Pancreas (tissue), 10 donors: Measurements from ENCODE around the gene ANXA3. TPM values are rescaled to one million over a fixed set of nuclear protein-coding genes. Genes with fewer than 3 reads are reported as not detected.
"Not testable (repeated sequence)": the region's sequence is repeated elsewhere in the genome, so short reads cannot be mapped to it uniquely, and the experiment has no call there.

Experiments used
- ATAC-seq, 4 donors: fragments of 200-7000 bp; cut with Tn5 transposase; one replicate each; pipeline versions ENCODE4 v1.8.0 to v1.9.1; 2020; ENCODE audit warnings: mild to moderate bottlenecking in 4 of 4, moderate library complexity in 4 of 4
- DNase-seq, 6 donors: peaks; one replicate each; pipeline ENCODE4 v3.0.0-alpha.2; 2020
- FAIRE-seq: peaks from 2 replicates; lab custom pipeline; 2012; peaks lifted over from hg19 to GRCh38; lab: Jason Lieb, UNC
- H3K27ac ChIP-seq, 4 donors: fragments of 200-600 bp; sonication (generic); 1 replicate in 3 of 4; 2 replicates in 1 of 4; pipeline versions ENCODE4 v1.5.0 to v1.8.0; 2020
- H3K27me3 ChIP-seq, 4 donors: fragments of 200-600 bp; one replicate each; pipeline ENCODE4 v1.8.0; 2021
- H3K36me3 ChIP-seq, 3 donors: fragments of 200-600 bp; sonication (generic) in 1 of 3; one replicate each; pipeline versions ENCODE4 v1.5.0 to v1.8.0; 2020 to 2021
- H3K4me1 ChIP-seq, 3 donors: fragments of 200-600 bp; one replicate each; pipeline ENCODE4 v1.8.0; 2021
- H3K4me3 ChIP-seq, 4 donors: fragments of 200-600 bp; sonication (generic) in 2 of 4; one replicate each; pipeline versions ENCODE4 v1.5.0 to v1.8.0; 2020 to 2021
- H3K9me3 ChIP-seq, 4 donors: fragments of 200-600 bp; one replicate each; pipeline ENCODE4 v1.8.0; 2021
- CTCF ChIP-seq, 4 donors: fragments of 200-600 bp; sonication (generic) in 3 of 4; IDR thresholded peaks; one replicate each; pipeline versions ENCODE4 v1.5.0 to v1.8.0; 2021; ENCODE audit warnings: antibody characterized with exemption in 4 of 4
- WGBS, 2 donors: extraction: QIAGEN DNeasy Blood & Tissue Kit; methylation state at CpG; one replicate each; pipeline ENCODE4 v1.1.7; 2013; 5-methylcytosine and 5-hydroxymethylcytosine counted together
- intact Hi-C, 3 donors: fragments of 100-400 bp; cut with DNase I; formaldehyde crosslinking; loops; one replicate each; pipeline versions ENCODE4 v1.11.1 to v1.14.2; 2022
- polyA plus RNA-seq, 2 donors: library from polyadenylated mRNA; stranded (reverse); fragments of 200-250 nt; gene quantifications; one replicate each; pipeline ENCODE4 v1.2.3, GENCODE V29; 2013
- total RNA-seq, 6 donors: library from RNA; stranded (reverse); fragmentation: NEBNext Ultra II Directional in 4 of 6; extraction: Animal tissue kit (Norgen Biotek cat#: 25700) in 4 of 6; gene quantifications; one replicate each; pipeline versions ENCODE4 v1.2.1 to v1.2.4, GENCODE V29; 2021 to 2023
- donor health status: healthy with polysubstance abuse.
- donor health status: DM: no; HTN: no; CAD: no; lungs with moderate emphysema.
- donor health status: DM: no; HTN: no; CAD: no.
- donor health status: control.
- donor health status: control.
- donor health status: Bipolar disorder and iron deficiency.
- donor health status: DM: yes; HTN: yes; CAD: no.
- donor health status: DM: no; HTN: no; CAD: no.
- donor health status: DM: no; HTN: no; CAD: no.
- donor health status: DM: yes; HTN: yes; CAD: no.

ANXA3 gene
- total and polyA plus RNA-seq, 8 donors, result 18.7 to 64.8 (median 29.6) TPM

- no peak for TF ChIP-seq CTCF (IDR thresholded peaks at IDR 0.05)
- H3K4me1 ChIP-seq, result peaks cover 5 to 18% (median 14%) of the 10 kb centered on the region in 3 donors
- H3K4me3 ChIP-seq, result no peak overlapping the region
- H3K27ac ChIP-seq, result peak overlapping the region in 2 of 4 donors; percentile 16 to 30
- H3K27me3 ChIP-seq, result peaks cover 0 to 5% (median 0%) of the 10 kb centered on the region in 4 donors
- 47% methylated on average over 2 of the region's 2 CpGs for WGBS, 2 donors
- FAIRE-seq, result no peak
- intact Hi-C loops, result no loop called here
- H3K36me3 ChIP-seq, result no peaks in the 10 kb centered on the region
- no peaks in the 10 kb centered on the region for H3K9me3 ChIP-seq
- DNase-seq, result no peak
- ATAC-seq, result no peak
Measured at GRCh38 chr4:78544678-78545077, 6.9 kb upstream of the ANXA3 start.

- Histone ChIP-seq H3K27me3 (peaks cover 0 to 5% (median 0%) of the 10 kb centered on the region in 4 donors), H3K36me3 (no peaks in the 10 kb centered on the region), H3K9me3 (no peaks in the 10 kb centered on the region), H3K4me3 (no peak overlapping the region), H3K27ac (peak overlapping the region in 3 of 4 donors; percentile 28 to 57 (median 30)), H3K4me1 (peaks cover 5 to 18% (median 14%) of the 10 kb centered on the region in 3 donors)
- no peak for DNase-seq
- no peak for TF ChIP-seq CTCF (IDR thresholded peaks at IDR 0.05)
- ATAC-seq, result peak; percentile 57 to 89 (median 68)
- peak; percentile 5 for FAIRE-seq
- WGBS, 2 donors, result 72 to 75% methylated on average over 5 of the region's 5 CpGs
- intact Hi-C loops, result no loop called here
Measured at GRCh38 chr4:78545275-78546246, 6.0 kb upstream of the ANXA3 start.

GRCh38 chr4:78547899-78548298 is 3.7 kb upstream of the ANXA3 start:
- peaks cover 5 to 18% (median 14%) of the 10 kb centered on the region in 3 donors for H3K4me1 ChIP-seq
- ATAC-seq, H3K9me3 ChIP-seq, FAIRE-seq, H3K4me3 ChIP-seq, H3K27ac ChIP-seq, intact Hi-C loops, H3K36me3 ChIP-seq, H3K27me3 ChIP-seq: not testable (repeated sequence)
- WGBS, 2 donors, result 87 to 89% methylated on average over 24 to 28 of the region's 28 CpGs
- DNase-seq, result peak in 1 of 6 donors; percentile 62

DNA sequence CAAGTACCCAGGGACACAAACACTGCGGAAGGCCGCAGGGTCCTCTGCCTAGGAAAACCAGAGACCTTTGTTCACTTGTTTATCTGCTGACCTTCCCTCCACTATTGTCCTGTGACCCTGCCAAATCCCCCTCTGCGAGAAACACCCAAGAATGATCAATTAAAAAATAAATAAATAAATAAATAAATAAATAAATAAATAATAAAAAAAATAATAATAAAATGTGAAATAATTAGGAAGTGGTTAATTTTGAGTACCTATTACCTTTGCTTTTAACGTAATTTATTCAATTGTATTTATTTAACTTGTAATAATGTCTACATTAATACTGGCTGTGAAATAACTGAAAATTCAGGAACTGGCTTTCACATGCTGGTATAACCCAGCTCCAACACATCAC is 2.7 kb upstream of the ANXA3 start:
- DNase-seq, H3K27ac ChIP-seq, ATAC-seq, H3K4me3 ChIP-seq, intact Hi-C loops, H3K27me3 ChIP-seq, H3K36me3 ChIP-seq, H3K9me3 ChIP-seq: not testable (repeated sequence)
- peaks cover 5 to 13% (median 7%) of the 10 kb centered on the region in 3 donors for H3K4me1 ChIP-seq
- 85 to 92% methylated on average over 2 of the region's 4 CpGs for WGBS, 2 donors
- peak; percentile 34 for FAIRE-seq

- DNase-seq, result peak in 2 of 6 donors; percentile 23 to 36
- no peaks in the 10 kb centered on the region for H3K9me3 ChIP-seq
- intact Hi-C loops, result no loop called here
Measured at GRCh38 chr4:78552389-78553042, 946 bp downstream of the ANXA3 start.

More at GRCh38 chr4:78552389-78553042, 946 bp downstream of the ANXA3 start:
- Histone ChIP-seq H3K4me1 (no peaks in the 10 kb centered on the region), H3K36me3 (no peaks in the 10 kb centered on the region), H3K27me3 (peaks cover 0 to 5% (median 3%) of the 10 kb centered on the region in 4 donors), H3K4me3 (peak overlapping the region in 2 of 4 donors; percentile 42 to 63), H3K27ac (peak overlapping the region; percentile 72 to 95 (median 88))
- FAIRE-seq (no peak), ATAC-seq (peak; percentile 55 to 81 (median 72))
- TF ChIP-seq CTCF (IDR thresholded peaks at IDR 0.05), result no peak
- WGBS, 2 donors, result 50 to 61% methylated on average over 10 of the region's 10 CpGs
